ENCODE measurements around the gene SERPINE3. TPM values are rescaled to one million over a fixed set of nuclear protein-coding genes. Genes with fewer than 3 reads are reported as not detected.
A peak's percentile ranks its signal among the peaks of the same experiment; 100 is the strongest.

The SERPINE3 gene
- total and polyA plus RNA-seq, 2 donors (not counting 1 experiment from before 2014, with no cell fraction given) = not detected

DNA sequence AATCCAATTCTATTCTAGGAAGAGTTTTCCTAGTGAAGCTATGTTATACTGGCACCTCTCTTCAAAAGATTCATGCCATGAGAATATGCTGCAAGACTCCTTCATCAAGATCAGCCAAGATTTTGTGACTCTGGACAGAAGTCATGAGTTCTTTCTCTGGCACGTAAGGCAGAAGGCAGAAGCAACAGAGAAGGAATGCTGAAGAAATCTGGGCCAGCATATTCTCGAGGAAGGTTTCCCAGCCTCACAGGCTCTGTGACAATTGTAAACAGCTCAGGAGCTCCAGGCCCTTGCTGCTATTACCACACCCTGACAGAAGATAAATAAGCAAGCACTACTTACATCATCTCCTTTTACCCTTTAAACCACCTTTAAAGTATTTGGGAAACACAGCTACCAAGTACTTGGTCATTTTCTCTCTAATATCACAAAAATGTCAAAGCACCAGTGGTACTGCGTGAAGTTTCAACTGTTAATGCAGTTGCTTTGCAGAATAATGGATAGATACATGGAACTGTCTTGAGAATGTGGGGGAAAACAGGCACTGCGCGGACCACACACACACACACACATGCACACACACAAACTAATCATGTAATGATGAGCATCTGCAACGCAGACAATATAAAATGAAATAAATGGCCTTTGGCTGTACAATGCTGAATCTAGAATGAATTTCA is 57.9 kb downstream of the SERPINE3 start:
- peak; percentile 69 to 76 for DNase-seq (ENCODE audit: low read depth in 2 of 2)
- Histone ChIP-seq H2AFZ (ENCODE audit: low read length) (no peak overlapping the region), H3K4me2 (ENCODE audit: extremely low read depth, insufficient read depth, low read length) (peak overlapping the region; percentile 41), H3K79me2 (ENCODE audit: control insufficient read depth, insufficient read depth, low read length) (peaks cover 35% of the 10 kb centered on the region), H3K27me3 (ENCODE audit: control insufficient read depth, insufficient read depth, low read length) (no peaks in the 10 kb centered on the region), H3K4me3 (replicated peaks in 1 of 4; ENCODE audit: control extremely low read depth in 1 of 4, insufficient read depth in 1 of 4, low read depth in 3 of 4, low read length in 4 of 4) (no peak overlapping the region), H4K20me1 (ENCODE audit: control insufficient read depth, extremely low read depth, insufficient read depth, low read length) (peaks cover 2% of the 10 kb centered on the region), H3K9ac (ENCODE audit: insufficient read depth, low read length) (no peak overlapping the region), H3K4me1 (ENCODE audit: control insufficient read depth, extremely low read depth, insufficient read depth, low read length) (peaks cover 3% of the 10 kb centered on the region), H3K9me3 (ENCODE audit: control insufficient read depth, insufficient read depth, low read depth, low read length) (no peaks in the 10 kb centered on the region), H3K27ac (ENCODE audit: insufficient read depth, low read length) (no peak overlapping the region), H3K36me3 (ENCODE audit: control insufficient read depth, insufficient read depth, low read length) (no peaks in the 10 kb centered on the region)
- TF ChIP-seq EZH2 (IDR thresholded peaks at IDR 0.05; ENCODE audit: low read length, missing control alignments) = no peak
- TF ChIP-seq, protein P1, sequence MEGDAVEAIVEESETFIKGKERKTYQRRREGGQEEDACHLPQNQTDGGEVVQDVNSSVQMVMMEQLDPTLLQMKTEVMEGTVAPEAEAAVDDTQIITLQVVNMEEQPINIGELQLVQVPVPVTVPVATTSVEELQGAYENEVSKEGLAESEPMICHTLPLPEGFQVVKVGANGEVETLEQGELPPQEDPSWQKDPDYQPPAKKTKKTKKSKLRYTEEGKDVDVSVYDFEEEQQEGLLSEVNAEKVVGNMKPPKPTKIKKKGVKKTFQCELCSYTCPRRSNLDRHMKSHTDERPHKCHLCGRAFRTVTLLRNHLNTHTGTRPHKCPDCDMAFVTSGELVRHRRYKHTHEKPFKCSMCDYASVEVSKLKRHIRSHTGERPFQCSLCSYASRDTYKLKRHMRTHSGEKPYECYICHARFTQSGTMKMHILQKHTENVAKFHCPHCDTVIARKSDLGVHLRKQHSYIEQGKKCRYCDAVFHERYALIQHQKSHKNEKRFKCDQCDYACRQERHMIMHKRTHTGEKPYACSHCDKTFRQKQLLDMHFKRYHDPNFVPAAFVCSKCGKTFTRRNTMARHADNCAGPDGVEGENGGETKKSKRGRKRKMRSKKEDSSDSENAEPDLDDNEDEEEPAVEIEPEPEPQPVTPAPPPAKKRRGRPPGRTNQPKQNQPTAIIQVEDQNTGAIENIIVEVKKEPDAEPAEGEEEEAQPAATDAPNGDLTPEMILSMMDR (conservative IDR thresholded peaks at IDR 0.05 in 1 of 2, IDR thresholded peaks at IDR 0.05 in 1 of 2; ENCODE audit: low read depth in 1 of 2, low read length in 2 of 2) = no peak

DNA sequence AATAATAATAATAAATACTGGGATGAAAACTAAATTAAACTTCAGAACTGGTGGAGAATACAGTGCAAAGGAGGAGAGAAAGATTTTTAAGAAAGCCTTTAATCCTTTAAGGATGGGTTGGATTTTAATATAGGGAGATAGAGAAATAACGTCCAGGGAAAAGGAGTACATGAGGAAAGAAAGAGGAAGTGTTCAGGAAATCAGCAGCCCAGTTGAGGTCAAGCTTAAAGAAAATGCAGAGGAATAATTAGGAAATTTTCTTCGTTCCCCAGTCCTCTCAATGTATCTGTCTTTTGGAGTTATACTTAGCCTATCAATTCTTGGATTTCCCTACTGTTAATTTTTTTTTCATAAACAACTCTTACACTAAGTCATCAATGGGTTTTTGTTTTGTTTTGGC is 65.7 kb downstream of the SERPINE3 start:
- Histone ChIP-seq H3K4me2 (ENCODE audit: extremely low read depth, insufficient read depth, low read length) (no peak overlapping the region), H3K4me1 (ENCODE audit: control insufficient read depth, extremely low read depth, insufficient read depth, low read length) (no peaks in the 10 kb centered on the region), H3K27me3 (ENCODE audit: control insufficient read depth, insufficient read depth, low read length) (no peaks in the 10 kb centered on the region), H3K27ac (ENCODE audit: insufficient read depth, low read length) (no peak overlapping the region), H3K9me3 (ENCODE audit: control insufficient read depth, insufficient read depth, low read depth, low read length) (no peaks in the 10 kb centered on the region), H4K20me1 (ENCODE audit: control insufficient read depth, extremely low read depth, insufficient read depth, low read length) (no peaks in the 10 kb centered on the region), H3K4me3 (replicated peaks in 1 of 4; ENCODE audit: control extremely low read depth in 1 of 4, insufficient read depth in 1 of 4, low read depth in 3 of 4, low read length in 4 of 4) (no peak overlapping the region), H3K79me2 (ENCODE audit: control insufficient read depth, insufficient read depth, low read length) (peaks cover 52% of the 10 kb centered on the region), H3K9ac (ENCODE audit: insufficient read depth, low read length) (no peak overlapping the region), H3K36me3 (ENCODE audit: control insufficient read depth, insufficient read depth, low read length) (no peaks in the 10 kb centered on the region), H2AFZ (ENCODE audit: low read length) (no peak overlapping the region)
- DNase-seq (ENCODE audit: low read depth in 2 of 2) = no peak
- TF ChIP-seq, protein P1 (conservative IDR thresholded peaks at IDR 0.05 in 1 of 2, IDR thresholded peaks at IDR 0.05 in 1 of 2; ENCODE audit: low read depth in 1 of 2, low read length in 2 of 2) = no peak

DNA sequence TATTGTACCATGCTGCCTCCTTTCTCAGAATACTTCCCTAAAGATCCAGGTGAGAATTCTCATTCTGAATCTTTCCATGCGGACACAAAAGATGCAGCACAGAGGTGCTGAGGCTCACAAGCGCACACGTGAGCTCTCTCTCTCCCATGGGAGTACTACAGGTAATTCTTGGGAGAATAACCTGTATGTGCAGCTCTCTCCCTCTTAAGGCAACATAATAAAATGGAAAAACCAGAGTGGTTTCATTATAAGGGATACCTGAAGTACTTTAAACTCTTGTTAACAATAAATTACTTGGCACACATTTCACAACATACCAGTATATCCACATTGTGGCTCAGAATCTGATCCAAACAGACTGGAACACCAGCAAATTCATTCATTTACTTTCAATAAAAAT is 72.9 kb downstream of the SERPINE3 start:
- Histone ChIP-seq H3K9me3 (ENCODE audit: control insufficient read depth, insufficient read depth, low read depth, low read length) (no peaks in the 10 kb centered on the region), H3K4me2 (ENCODE audit: extremely low read depth, insufficient read depth, low read length) (no peak overlapping the region), H3K4me1 (ENCODE audit: control insufficient read depth, extremely low read depth, insufficient read depth, low read length) (no peaks in the 10 kb centered on the region), H4K20me1 (ENCODE audit: control insufficient read depth, extremely low read depth, insufficient read depth, low read length) (no peaks in the 10 kb centered on the region), H3K27me3 (ENCODE audit: control insufficient read depth, insufficient read depth, low read length) (no peaks in the 10 kb centered on the region), H3K27ac (ENCODE audit: insufficient read depth, low read length) (no peak overlapping the region), H2AFZ (ENCODE audit: low read length) (no peak overlapping the region), H3K4me3 (replicated peaks in 1 of 4; ENCODE audit: control extremely low read depth in 1 of 4, insufficient read depth in 1 of 4, low read depth in 3 of 4, low read length in 4 of 4) (no peak overlapping the region), H3K36me3 (ENCODE audit: control insufficient read depth, insufficient read depth, low read length) (no peaks in the 10 kb centered on the region), H3K9ac (ENCODE audit: insufficient read depth, low read length) (no peak overlapping the region), H3K79me2 (ENCODE audit: control insufficient read depth, insufficient read depth, low read length) (peaks cover 42% of the 10 kb centered on the region)
- no peak for DNase-seq (ENCODE audit: low read depth in 2 of 2)
- TF ChIP-seq, protein P1 (conservative IDR thresholded peaks at IDR 0.05 in 1 of 2, IDR thresholded peaks at IDR 0.05 in 1 of 2; ENCODE audit: low read depth in 1 of 2, low read length in 2 of 2) = no peak
- no peak for TF ChIP-seq EZH2 (IDR thresholded peaks at IDR 0.05; ENCODE audit: low read length, missing control alignments)

Other genes with a start within 250 kb of the SERPINE3 start
- not detected in 2 replicates for gene C13orf42, start 228.4 kb upstream of the SERPINE3 start, total RNA-seq
- not detected in 2 replicates for gene C13orf42, start 228.4 kb upstream of the SERPINE3 start, polyA plus RNA-seq
- 2.6 and 4.8 TPM in 2 replicates for gene FAM124A, start 117.3 kb upstream of the SERPINE3 start, total RNA-seq
- 1.7 and 3.2 TPM in 2 replicates for gene FAM124A, start 117.3 kb upstream of the SERPINE3 start, polyA plus RNA-seq
- 51.6 and 66.7 TPM in 2 replicates for gene INTS6, start 113.3 kb downstream of the SERPINE3 start, total RNA-seq
- gene INTS6, start 113.3 kb downstream of the SERPINE3 start, polyA plus RNA-seq = 23.5 and 29.3 TPM in 2 replicates
- 5.9 and 9.2 TPM in 2 replicates for gene WDFY2, start 244.8 kb downstream of the SERPINE3 start, total RNA-seq
- gene WDFY2, start 244.8 kb downstream of the SERPINE3 start, polyA plus RNA-seq = 4.9 and 5.0 TPM in 2 replicates